ENCODE results near the gene PITRM1. TPM values are rescaled to one million over a fixed set of nuclear protein-coding genes. Genes with fewer than 3 reads are reported as not detected.

Gene PITRM1
- total and polyA plus RNA-seq, 11 donors = 65.8 to 128 (median 91.8) TPM

DNA sequence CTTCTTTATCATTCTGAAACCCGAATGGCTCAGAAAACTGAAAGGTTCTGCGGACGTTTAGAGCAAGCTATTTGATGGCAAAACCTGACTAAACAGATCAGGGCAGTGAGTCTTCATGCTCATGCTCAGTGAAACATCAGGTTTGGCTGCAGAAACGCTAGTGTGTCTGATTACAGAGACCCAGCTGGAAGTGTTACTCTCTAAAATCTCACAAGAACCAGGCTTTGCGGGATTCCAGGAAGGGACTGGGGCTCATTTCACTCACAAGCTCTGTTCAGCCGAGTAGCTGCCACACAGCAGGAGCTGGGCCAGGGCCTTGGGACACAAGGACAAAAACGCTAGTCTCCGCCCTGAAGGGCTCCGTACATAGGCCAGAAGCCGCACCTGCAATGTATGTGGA is 2.9 kb downstream of the PITRM1 start:
- WGBS, 4 donors = 89 to 92% (median 91%) methylated on average over 10 of the region's 10 CpGs
- ATAC-seq = no peak

GRCh38 chr10:3169271-3169670 is 3.3 kb downstream of the PITRM1 start:
- ATAC-seq (no peak), DNase-seq (no peak)
- Histone ChIP-seq H3K9me3 (no peaks in the 10 kb centered on the region), H3K36me3 (peaks cover 0 to 64% (median 59%) of the 10 kb centered on the region in 9 donors), H3K4me1 (peaks cover 0 to 22% (median 9%) of the 10 kb centered on the region in 12 donors), H3K27me3 (no peaks in the 10 kb centered on the region), H3K27ac (no peak overlapping the region), H3K4me3 (no peak overlapping the region)
- WGBS, 4 donors = 90 to 94% (median 92%) methylated on average over 10 of the region's 10 CpGs
- intact Hi-C loops (cut with DNase I) = no loop called here
- TF ChIP-seq, protein P1, sequence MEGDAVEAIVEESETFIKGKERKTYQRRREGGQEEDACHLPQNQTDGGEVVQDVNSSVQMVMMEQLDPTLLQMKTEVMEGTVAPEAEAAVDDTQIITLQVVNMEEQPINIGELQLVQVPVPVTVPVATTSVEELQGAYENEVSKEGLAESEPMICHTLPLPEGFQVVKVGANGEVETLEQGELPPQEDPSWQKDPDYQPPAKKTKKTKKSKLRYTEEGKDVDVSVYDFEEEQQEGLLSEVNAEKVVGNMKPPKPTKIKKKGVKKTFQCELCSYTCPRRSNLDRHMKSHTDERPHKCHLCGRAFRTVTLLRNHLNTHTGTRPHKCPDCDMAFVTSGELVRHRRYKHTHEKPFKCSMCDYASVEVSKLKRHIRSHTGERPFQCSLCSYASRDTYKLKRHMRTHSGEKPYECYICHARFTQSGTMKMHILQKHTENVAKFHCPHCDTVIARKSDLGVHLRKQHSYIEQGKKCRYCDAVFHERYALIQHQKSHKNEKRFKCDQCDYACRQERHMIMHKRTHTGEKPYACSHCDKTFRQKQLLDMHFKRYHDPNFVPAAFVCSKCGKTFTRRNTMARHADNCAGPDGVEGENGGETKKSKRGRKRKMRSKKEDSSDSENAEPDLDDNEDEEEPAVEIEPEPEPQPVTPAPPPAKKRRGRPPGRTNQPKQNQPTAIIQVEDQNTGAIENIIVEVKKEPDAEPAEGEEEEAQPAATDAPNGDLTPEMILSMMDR (IDR thresholded peaks at IDR 0.05) = no peak
- no peak for TF ChIP-seq POLR2A (IDR thresholded peaks at IDR 0.05)

More for the DNA sequence above, 2.9 kb downstream of the PITRM1 start:
- DNase-seq = no peak
- H3K4me3 ChIP-seq = no peak overlapping the region
- no peaks in the 10 kb centered on the region for H3K9me3 ChIP-seq
- intact Hi-C loops (cut with DNase I) = no loop called here
- H3K27me3 ChIP-seq = no peaks in the 10 kb centered on the region
- peaks cover 0 to 22% (median 9%) of the 10 kb centered on the region in 12 donors for H3K4me1 ChIP-seq
- peaks cover 0 to 60% (median 55%) of the 10 kb centered on the region in 9 donors for H3K36me3 ChIP-seq
- no peak for TF ChIP-seq POLR2A (IDR thresholded peaks at IDR 0.05)
- TF ChIP-seq, protein P1 (IDR thresholded peaks at IDR 0.05) = no peak
- H3K27ac ChIP-seq = no peak overlapping the region

DNA sequence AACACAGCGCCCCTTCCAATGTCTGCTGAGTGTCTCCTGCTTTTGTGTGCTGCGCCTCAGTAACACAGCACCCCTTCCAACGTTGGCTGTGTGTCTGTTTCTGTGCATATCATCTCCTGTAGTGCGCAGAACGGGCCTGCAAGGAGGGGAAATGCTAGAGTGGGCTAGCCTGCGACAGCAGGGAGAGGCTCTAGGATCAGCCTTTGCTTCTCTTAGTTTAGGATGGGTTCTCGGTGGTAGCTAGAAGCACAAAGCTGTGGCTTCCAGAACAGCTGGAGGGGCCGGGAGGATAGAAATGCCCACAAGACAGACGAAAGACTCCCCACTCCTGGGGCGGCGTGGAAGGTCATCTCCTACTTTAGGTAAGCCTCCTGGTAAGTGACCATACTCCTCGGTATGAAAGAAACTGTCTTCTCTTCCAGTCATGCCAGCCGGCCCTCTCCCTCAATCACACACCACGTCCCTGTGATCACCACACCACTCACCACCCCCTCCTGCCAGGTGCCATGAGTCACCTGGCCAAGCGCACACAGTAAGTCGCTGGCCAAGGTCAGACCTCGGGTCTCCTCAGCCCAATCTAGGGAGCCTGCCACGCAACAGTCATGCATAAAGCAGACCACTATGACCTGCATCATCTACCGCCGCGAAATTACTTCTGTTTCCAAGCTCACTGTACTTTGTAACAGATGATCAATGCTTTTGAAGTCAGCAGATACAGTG is 4.8 kb downstream of the PITRM1 start:
- Histone ChIP-seq H3K9me3 (no peaks in the 10 kb centered on the region), H3K27ac (no peak overlapping the region), H3K27me3 (no peaks in the 10 kb centered on the region), H3K4me3 (no peak overlapping the region), H3K36me3 (peaks cover 0 to 79% (median 74%) of the 10 kb centered on the region in 9 donors), H3K4me1 (peaks cover 0 to 15% (median 8%) of the 10 kb centered on the region in 12 donors)
- TF ChIP-seq POLR2A (IDR thresholded peaks at IDR 0.05) = no peak
- TF ChIP-seq, protein P1 (IDR thresholded peaks at IDR 0.05) = no peak
- intact Hi-C loops (cut with DNase I) = no loop called here
- WGBS, 4 donors = 90 to 95% (median 91%) methylated on average over 21 of the region's 21 CpGs
- ATAC-seq (no peak), DNase-seq (no peak)

- peaks cover 0 to 90% (median 85%) of the 10 kb centered on the region in 9 donors for H3K36me3 ChIP-seq
- intact Hi-C loops (cut with DNase I) = no loop called here
These were observed 5.9 kb downstream of the PITRM1 start for GRCh38 chr10:3166496-3167290.

More at GRCh38 chr10:3166496-3167290, 5.9 kb downstream of the PITRM1 start:
- H3K4me1 ChIP-seq = peaks cover 0 to 12% (median 6%) of the 10 kb centered on the region in 12 donors
- no peak for TF ChIP-seq POLR2A (IDR thresholded peaks at IDR 0.05)
- TF ChIP-seq, protein P1 (IDR thresholded peaks at IDR 0.05) = no peak
- DNase-seq (no peak), ATAC-seq (no peak)
- 95 to 96% (median 95%) methylated on average over 10 of the region's 10 CpGs for WGBS, 4 donors
- no peak overlapping the region for H3K4me3 ChIP-seq
- no peaks in the 10 kb centered on the region for H3K9me3 ChIP-seq
- H3K27me3 ChIP-seq = no peaks in the 10 kb centered on the region
- no peak overlapping the region for H3K27ac ChIP-seq

All from heart left ventricle (tissue), 16 donors.